H9 (cell line): ENCODE measurements around the gene SPIB. TPM values are rescaled to one million over a fixed set of nuclear protein-coding genes. Genes with fewer than 3 reads are reported as not detected.

Experiments used
- DNase-seq: peaks from one replicate; pipeline ENCODE4 v3.0.0-alpha.2; 2017
- H2AFZ ChIP-seq: one replicate; pipeline ENCODE4 v1.6.1; 2013; ENCODE audit warnings: mild to moderate bottlenecking, low read length, control low read depth, moderate library complexity
- H2AK5ac ChIP-seq: 2 replicates; pipeline ENCODE4 v1.6.1; 2013; ENCODE audit warnings: low read length, control low read depth, mixed read lengths; ENCODE audit not compliant: insufficient read length
- H2BK120ac ChIP-seq: one replicate; pipeline ENCODE4 v1.6.1; 2013; ENCODE audit warnings: low read depth, mild to moderate bottlenecking, low read length, control low read depth, inconsistent platforms; ENCODE audit not compliant: poor library complexity, severe bottlenecking
- H2BK12ac ChIP-seq: 2 replicates; pipeline ENCODE4 v1.6.1; 2013; ENCODE audit warnings: low read length, control low read depth, mixed read lengths, low read depth; ENCODE audit not compliant: insufficient read length
- H2BK15ac ChIP-seq: 2 replicates; pipeline ENCODE4 v1.6.1; 2013; ENCODE audit warnings: low read depth, low read length, control low read depth
- H2BK20ac ChIP-seq: one replicate; pipeline ENCODE4 v1.6.1; 2013; ENCODE audit warnings: low read depth, mild to moderate bottlenecking, low read length, control low read depth, inconsistent platforms; ENCODE audit not compliant: poor library complexity, severe bottlenecking
- H2BK5ac ChIP-seq: 2 replicates; pipeline ENCODE4 v1.6.1; 2013; ENCODE audit warnings: low read length, control low read depth, mixed read lengths; ENCODE audit not compliant: insufficient read length
- H3K14ac ChIP-seq: 2 replicates; pipeline ENCODE4 v1.6.1; 2013; ENCODE audit warnings: low read length, control low read depth; ENCODE audit not compliant: insufficient read depth
- H3K18ac ChIP-seq: 2 replicates; pipeline ENCODE4 v1.6.1; 2013; ENCODE audit warnings: low read depth, mild to moderate bottlenecking, mixed read lengths, low read length, control low read depth; ENCODE audit not compliant: insufficient read length
- H3K23ac ChIP-seq: 2 replicates; pipeline ENCODE4 v1.6.1; 2013; ENCODE audit warnings: low read length, control low read depth, mixed read lengths, low read depth; ENCODE audit not compliant: insufficient read length
- H3K23me2 ChIP-seq: 2 replicates; pipeline ENCODE4 v1.6.1; 2013; ENCODE audit warnings: low read depth, mild to moderate bottlenecking, mixed read lengths, low read length, control low read depth; ENCODE audit not compliant: insufficient read length, poor library complexity, severe bottlenecking
- H3K27ac ChIP-seq: 2 replicates; pipeline ENCODE4 v1.5.1; 2013; ENCODE audit warnings: low read length, control low read depth, mixed read lengths, low read depth; ENCODE audit not compliant: insufficient read length
- H3K27me3 ChIP-seq: 2 replicates; pipeline ENCODE4 v1.6.1; 2013; ENCODE audit warnings: low read length, control low read depth, inconsistent platforms; ENCODE audit not compliant: insufficient read depth
- H3K4ac ChIP-seq: 2 replicates; pipeline ENCODE4 v1.6.1; 2013; ENCODE audit warnings: low read depth, mild to moderate bottlenecking, control low read depth, inconsistent platforms, low read length, moderate library complexity
- H3K4me1 ChIP-seq: 2 replicates; pipeline ENCODE4 v1.6.1; 2013; ENCODE audit warnings: low read length, control low read depth, inconsistent platforms; ENCODE audit not compliant: insufficient read depth
- H3K4me2 ChIP-seq: 2 replicates; pipeline ENCODE4 v1.6.1; 2013; ENCODE audit warnings: low read length, control low read depth, mixed read lengths; ENCODE audit not compliant: insufficient read length, insufficient read depth
- H3K56ac ChIP-seq: 2 replicates; pipeline ENCODE4 v1.6.1; 2013; ENCODE audit warnings: low read depth, mild to moderate bottlenecking, mixed read lengths, low read length, control low read depth; ENCODE audit not compliant: insufficient read length
- H3K79me1 ChIP-seq: 2 replicates; pipeline ENCODE4 v1.6.1; 2013; ENCODE audit warnings: low read depth, mild to moderate bottlenecking, moderate library complexity, low read length, control low read depth, inconsistent platforms; ENCODE audit not compliant: insufficient read depth, poor library complexity, severe bottlenecking
- H3K79me2 ChIP-seq: 2 replicates; pipeline ENCODE4 v1.6.1; 2013; ENCODE audit warnings: low read length, control low read depth, inconsistent platforms; ENCODE audit not compliant: insufficient read depth
- H3K9ac ChIP-seq: 2 replicates; pipeline ENCODE4 v1.6.1; 2013; ENCODE audit warnings: low read length, control low read depth, mixed read lengths; ENCODE audit not compliant: insufficient read length; ENCODE audit errors: extremely low read depth
- H3K9me3 ChIP-seq: one replicate; pipeline ENCODE4 v1.6.1; 2013; ENCODE audit warnings: low read depth, low read length, inconsistent platforms; ENCODE audit not compliant: control insufficient read depth
- H3T11ph ChIP-seq: one replicate; pipeline ENCODE4 v1.6.1; 2013; ENCODE audit warnings: mild to moderate bottlenecking, low read length, control low read depth, inconsistent platforms
- H4K20me1 ChIP-seq: one replicate; pipeline ENCODE4 v1.6.1; 2013; ENCODE audit not compliant: control insufficient read depth, insufficient read length, insufficient read depth
- H4K5ac ChIP-seq: 2 replicates; pipeline ENCODE4 v1.6.1; 2013; ENCODE audit warnings: low read depth, mild to moderate bottlenecking, mixed read lengths, low read length, control low read depth; ENCODE audit not compliant: insufficient read length
- H4K8ac ChIP-seq: replicated peaks from 2 replicates; pipeline ENCODE4 v1.6.1; 2013; ENCODE audit warnings: low read length, control low read depth, mixed read lengths, low read depth; ENCODE audit not compliant: insufficient read length
- H4K91ac ChIP-seq: 2 replicates; pipeline ENCODE4 v1.6.1; 2013; ENCODE audit warnings: low read depth, mild to moderate bottlenecking, moderate library complexity, mixed read lengths, low read length, control low read depth; ENCODE audit not compliant: insufficient read length
- H3K27ac Mint-ChIP-seq, 3 experiments: 2 replicates in 2 of 3; 3 replicates in 1 of 3; pipeline ENCODE4 v1.8.0; 2020 to 2021; ENCODE audit warnings: mixed read lengths in 3 of 3, mild to moderate bottlenecking in 1 of 3, moderate library complexity in 1 of 3
- H3K27me3 Mint-ChIP-seq: 2 replicates; pipeline ENCODE4 v1.8.0; 2021; ENCODE audit warnings: low read depth, mild to moderate bottlenecking, moderate library complexity, mixed read lengths
- H3K36me3 Mint-ChIP-seq, 3 experiments: 2 replicates in 2 of 3; 3 replicates in 1 of 3; pipeline ENCODE4 v1.8.0; 2020 to 2021; ENCODE audit warnings: low read depth in 3 of 3, mixed read lengths in 3 of 3; ENCODE audit not compliant: insufficient read depth in 1 of 3
- H3K4me1 Mint-ChIP-seq, 2 experiments: 2 replicates each; pipeline ENCODE4 v1.8.0; 2020; ENCODE audit warnings: mixed read lengths in 2 of 2
- H3K4me3 Mint-ChIP-seq, 2 experiments: 2 replicates in 1 of 2; 3 replicates in 1 of 2; pipeline ENCODE4 v1.8.0; 2020 to 2021; ENCODE audit warnings: mild to moderate bottlenecking in 2 of 2, mixed read lengths in 2 of 2, moderate library complexity in 1 of 2
- H3K9me3 Mint-ChIP-seq, 2 experiments: 2 replicates in 1 of 2; 3 replicates in 1 of 2; pipeline ENCODE4 v1.8.0; 2020; ENCODE audit warnings: mild to moderate bottlenecking in 2 of 2, mixed read lengths in 2 of 2, moderate library complexity in 1 of 2
- CTCF ChIP-seq: fragments of 200-600 bp; sonication (generic); conservative IDR thresholded peaks from 3 replicates; pipeline ENCODE4 v1.8.0; 2021; ENCODE audit warnings: antibody characterized with exemption, mild to moderate bottlenecking
- WGBS: extraction: QIAGEN DNeasy Blood & Tissue Kit; methylation state at CpG from one replicate; pipeline ENCODE4 v1.1.7; 2013; ENCODE audit warnings: missing lambda C conversion rate, low lambda C conversion rate, mixed read lengths; ENCODE audit not compliant: insufficient read length; ENCODE audit errors: extremely low coverage; 5-methylcytosine and 5-hydroxymethylcytosine counted together
- total RNA-seq: library from RNA; stranded (reverse); gene quantifications from 2 replicates; pipeline ENCODE4 v1.2.1, GENCODE V29; 2021

SPIB gene
- total RNA-seq, 1 experiment from 2014 or later, result 33.3 TPM

GRCh38 chr19:50453243-50453642 lies 34.5 kb downstream of the SPIB start:
- Histone ChIP-seq H3T11ph (no peak overlapping the region), H3K27me3 (no peaks in the 10 kb centered on the region), H3K9me3 (no peaks in the 10 kb centered on the region), H3K23ac (no peak overlapping the region), H2BK120ac (no peak overlapping the region), H2AK5ac (no peak overlapping the region), H3K79me2 (no peaks in the 10 kb centered on the region), H4K91ac (no peak overlapping the region), H3K23me2 (no peaks in the 10 kb centered on the region), H4K5ac (no peak overlapping the region), H2BK20ac (no peak overlapping the region), H4K20me1 (peaks cover 6% of the 10 kb centered on the region), H3K4me1 (no peaks in the 10 kb centered on the region), H3K4me2 (no peak overlapping the region), H3K56ac (no peak overlapping the region), H4K8ac (no peak overlapping the region), H2BK15ac (no peak overlapping the region), H3K4ac (no peak overlapping the region), H3K79me1 (no peaks in the 10 kb centered on the region), H3K18ac (no peak overlapping the region), H2BK5ac (no peak overlapping the region), H3K14ac (no peak overlapping the region), H2AFZ (no peak overlapping the region), H2BK12ac (no peak overlapping the region), H3K9ac (no peak overlapping the region), H3K27ac (no peak overlapping the region)
- no peak overlapping the region for H3K4me3 Mint-ChIP-seq
- DNase-seq, result no peak
- H3K27me3 Mint-ChIP-seq, result peaks cover 11% of the 10 kb centered on the region
- H3K27ac Mint-ChIP-seq, result no peak overlapping the region
- H3K36me3 Mint-ChIP-seq, result peaks cover 0 to 4% (median 2%) of the 10 kb centered on the region in 3 experiments; a peak in 4 of 7 replicates
- peaks cover 0 to 10% of the 10 kb centered on the region in 2 experiments; a peak in 2 of 4 replicates for H3K4me1 Mint-ChIP-seq
- no CpG with 5 or more reads among the region's 3 CpGs for WGBS
- peaks cover 0 to under 1% of the 10 kb centered on the region in 2 experiments; a peak in 1 of 5 replicates for H3K9me3 Mint-ChIP-seq
- no peak for TF ChIP-seq CTCF
